ENCODE measurements around the gene IFITM1.
"Not testable (repeated sequence)": the region's sequence is repeated elsewhere in the genome, so short reads cannot be mapped to it uniquely, and the experiment has no call there.

IFITM1 gene

GRCh38 chr11:312092-312816 is 1.6 kb upstream of the IFITM1 start:
- Histone ChIP-seq H3K36me3 (ENCODE audit: insufficient read depth, low read length) (no peaks in the 10 kb centered on the region), H3K79me2 (ENCODE audit: insufficient read depth, low read length) (no peaks in the 10 kb centered on the region), H3K27ac (ENCODE audit: low read depth, low read length, poor library complexity, severe bottlenecking) (no peak overlapping the region), H2AFZ (ENCODE audit: low read length) (no peak overlapping the region), H3K9me2 (ENCODE audit: low read depth, low read length) (no peaks in the 10 kb centered on the region), H3K4me1 (ENCODE audit: insufficient read depth, low read length, severe bottlenecking) (peaks cover 16% of the 10 kb centered on the region), H3K4me3 (ENCODE audit: low read depth, low read length, poor library complexity, severe bottlenecking) (no peak overlapping the region), H4K20me1 (ENCODE audit: insufficient read depth, low read length) (no peaks in the 10 kb centered on the region), H3K9me3 (ENCODE audit: low read length) (no peaks in the 10 kb centered on the region), H3F3A (ENCODE audit: insufficient read depth, low read length) (no peaks in the 10 kb centered on the region), H3K27me3 (ENCODE audit: insufficient read depth, low read length) (peaks cover 10% of the 10 kb centered on the region), H3K4me2 (ENCODE audit: low read length) (no peak overlapping the region), H3K9ac (ENCODE audit: low read length) (no peak overlapping the region)
- TF ChIP-seq CTCF (IDR thresholded peaks at IDR 0.05; ENCODE audit: low read length) (no peak), EZH2 (IDR thresholded peaks at IDR 0.05; ENCODE audit: borderline replicate concordance, low read length) (no peak)

DNA sequence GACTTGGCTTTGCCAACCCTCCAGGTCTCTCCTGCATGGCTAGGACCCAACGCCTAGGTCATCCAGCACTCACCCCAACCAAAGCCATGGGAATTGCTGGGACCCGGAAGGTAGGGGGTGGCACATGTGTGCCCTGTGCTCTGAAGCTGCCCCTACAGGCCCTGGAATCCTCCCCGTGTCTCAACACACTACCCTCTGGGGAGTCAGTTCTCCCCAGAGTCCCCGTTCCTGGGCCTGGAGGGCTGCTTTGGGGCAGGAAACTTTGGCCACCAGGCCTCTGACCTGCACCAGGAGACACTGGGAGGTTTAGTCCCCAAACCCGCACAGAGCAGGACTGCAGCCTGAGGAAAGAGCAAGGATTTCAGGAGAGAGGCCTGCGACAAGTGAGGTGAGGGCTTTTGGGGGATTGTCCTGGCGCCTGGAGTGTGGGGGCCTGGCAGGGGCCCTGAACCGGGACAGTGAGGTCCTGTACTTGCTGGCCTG is 495 bp upstream of the IFITM1 start:
- Histone ChIP-seq H3F3A (ENCODE audit: insufficient read depth, low read length) (no peaks in the 10 kb centered on the region), H3K27me3 (ENCODE audit: insufficient read depth, low read length) (peaks cover 10% of the 10 kb centered on the region), H2AFZ (ENCODE audit: low read length) (no peak overlapping the region), H3K9me3 (ENCODE audit: low read length) (no peaks in the 10 kb centered on the region), H3K4me3 (ENCODE audit: low read depth, low read length, poor library complexity, severe bottlenecking) (no peak overlapping the region), H3K9me2 (ENCODE audit: low read depth, low read length) (no peaks in the 10 kb centered on the region), H3K9ac (ENCODE audit: low read length) (no peak overlapping the region), H4K20me1 (ENCODE audit: insufficient read depth, low read length) (no peaks in the 10 kb centered on the region), H3K4me2 (ENCODE audit: low read length) (no peak overlapping the region), H3K36me3 (ENCODE audit: insufficient read depth, low read length) (no peaks in the 10 kb centered on the region), H3K79me2 (ENCODE audit: insufficient read depth, low read length) (no peaks in the 10 kb centered on the region), H3K27ac (ENCODE audit: low read depth, low read length, poor library complexity, severe bottlenecking) (no peak overlapping the region), H3K4me1 (ENCODE audit: insufficient read depth, low read length, severe bottlenecking) (peaks cover 9% of the 10 kb centered on the region)
- no peak for TF ChIP-seq CTCF (IDR thresholded peaks at IDR 0.05; ENCODE audit: low read length)
- no peak for TF ChIP-seq EZH2 (IDR thresholded peaks at IDR 0.05; ENCODE audit: borderline replicate concordance, low read length)

GRCh38 chr11:314554-314875 is 675 bp downstream of the IFITM1 start:
- H3K27ac ChIP-seq (ENCODE audit: low read depth, low read length, poor library complexity, severe bottlenecking); H4K20me1 ChIP-seq (ENCODE audit: insufficient read depth, low read length); H3K36me3 ChIP-seq (ENCODE audit: insufficient read depth, low read length); H3K4me3 ChIP-seq (ENCODE audit: low read depth, low read length, poor library complexity, severe bottlenecking); H3K4me1 ChIP-seq (ENCODE audit: insufficient read depth, low read length, severe bottlenecking); H3K9me3 ChIP-seq (ENCODE audit: low read length); H2AFZ ChIP-seq (ENCODE audit: low read length); H3K9me2 ChIP-seq (ENCODE audit: low read depth, low read length); H3K9ac ChIP-seq (ENCODE audit: low read length); H3K79me2 ChIP-seq (ENCODE audit: insufficient read depth, low read length); H3F3A ChIP-seq (ENCODE audit: insufficient read depth, low read length); H3K4me2 ChIP-seq (ENCODE audit: low read length): not testable (repeated sequence)
- H3K27me3 ChIP-seq (ENCODE audit: insufficient read depth, low read length): peaks cover 10% of the 10 kb centered on the region

DNA sequence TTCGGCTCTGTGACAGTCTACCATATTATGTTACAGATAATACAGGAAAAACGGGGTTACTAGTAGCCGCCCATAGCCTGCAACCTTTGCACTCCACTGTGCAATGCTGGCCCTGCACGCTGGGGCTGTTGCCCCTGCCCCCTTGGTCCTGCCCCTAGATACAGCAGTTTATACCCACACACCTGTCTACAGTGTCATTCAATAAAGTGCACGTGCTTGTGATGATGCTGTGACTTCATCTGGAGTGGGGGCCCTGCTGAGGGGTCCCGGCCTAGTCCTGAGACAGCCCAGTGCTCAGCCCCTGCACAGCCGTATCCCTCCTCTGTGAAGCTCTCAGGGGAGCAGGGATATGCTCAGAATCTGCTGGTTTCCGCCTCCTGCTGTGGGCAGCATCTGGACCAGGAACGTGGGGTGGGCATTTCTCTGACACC is 1.2 kb downstream of the IFITM1 start:
- Histone ChIP-seq H3K79me2 (ENCODE audit: insufficient read depth, low read length) (no peaks in the 10 kb centered on the region), H3K9me2 (ENCODE audit: low read depth, low read length) (no peaks in the 10 kb centered on the region), H3K9me3 (ENCODE audit: low read length) (no peaks in the 10 kb centered on the region), H3K4me2 (ENCODE audit: low read length) (no peak overlapping the region), H3K4me1 (ENCODE audit: insufficient read depth, low read length, severe bottlenecking) (peaks cover 8% of the 10 kb centered on the region), H3F3A (ENCODE audit: insufficient read depth, low read length) (no peaks in the 10 kb centered on the region), H4K20me1 (ENCODE audit: insufficient read depth, low read length) (no peaks in the 10 kb centered on the region), H3K27me3 (ENCODE audit: insufficient read depth, low read length) (peaks cover 10% of the 10 kb centered on the region), H2AFZ (ENCODE audit: low read length) (no peak overlapping the region), H3K36me3 (ENCODE audit: insufficient read depth, low read length) (no peaks in the 10 kb centered on the region), H3K27ac (ENCODE audit: low read depth, low read length, poor library complexity, severe bottlenecking) (no peak overlapping the region), H3K9ac (ENCODE audit: low read length) (no peak overlapping the region), H3K4me3 (ENCODE audit: low read depth, low read length, poor library complexity, severe bottlenecking) (no peak overlapping the region)
- TF ChIP-seq EZH2 (IDR thresholded peaks at IDR 0.05; ENCODE audit: borderline replicate concordance, low read length) (no peak), CTCF (IDR thresholded peaks at IDR 0.05; ENCODE audit: low read length) (no peak)
